HG03280 (cell line): Measurements from ENCODE around the gene PEAR1.

ENCODE experiments used
- ATAC-seq: cut with Tn5 transposase; IDR thresholded peaks from one replicate; pipeline ENCODE4 v1.9.1; 2021; ENCODE audit warnings: mild to moderate bottlenecking, moderate library complexity; ENCODE audit not compliant: unreplicated experiment

The PEAR1 gene

GRCh38 chr1:156898971-156899664 lies 5.6 kb downstream of the PEAR1 start:
- ATAC-seq, result no peak

GRCh38 chr1:156899956-156900718 lies 6.6 kb downstream of the PEAR1 start:
- ATAC-seq, result no peak

- ATAC-seq, result no peak
Measured at GRCh38 chr1:156900896-156901589, 7.5 kb downstream of the PEAR1 start.

GRCh38 chr1:156901590-156901900 lies 8.0 kb downstream of the PEAR1 start:
- ATAC-seq, result no peak

GRCh38 chr1:156901966-156902915 lies 8.7 kb downstream of the PEAR1 start:
- ATAC-seq, result no peak

- ATAC-seq, result no peak
Measured at GRCh38 chr1:156903328-156904091, 10.0 kb downstream of the PEAR1 start.

- ATAC-seq, result no peak
Measured at GRCh38 chr1:156904187-156904959, 10.9 kb downstream of the PEAR1 start.

GRCh38 chr1:156905176-156905575 lies 11.7 kb downstream of the PEAR1 start:
- ATAC-seq, result no peak

- ATAC-seq, result no peak
Measured at GRCh38 chr1:156905651-156906050, 12.1 kb downstream of the PEAR1 start.

- ATAC-seq, result no peak
Measured at GRCh38 chr1:156906206-156906906, 12.8 kb downstream of the PEAR1 start.

- ATAC-seq, result no peak
Measured at GRCh38 chr1:156908541-156908940, 15.0 kb downstream of the PEAR1 start.

- ATAC-seq, result no peak
Measured at GRCh38 chr1:156908955-156909354, 15.4 kb downstream of the PEAR1 start.

GRCh38 chr1:156909671-156910070 lies 16.2 kb downstream of the PEAR1 start:
- ATAC-seq, result no peak

GRCh38 chr1:156910309-156910782 lies 16.8 kb downstream of the PEAR1 start:
- ATAC-seq, result no peak

- no peak for ATAC-seq
Measured at GRCh38 chr1:156911577-156912298, 18.2 kb downstream of the PEAR1 start.

GRCh38 chr1:156912310-156912709 lies 18.8 kb downstream of the PEAR1 start:
- ATAC-seq, result no peak

GRCh38 chr1:156912861-156913808 lies 19.6 kb downstream of the PEAR1 start:
- ATAC-seq, result no peak
